GM12865 (cell line): ENCODE measurements around the gene MPC1.
"Not testable (repeated sequence)": the region's sequence is repeated elsewhere in the genome, so short reads cannot be mapped to it uniquely, and the experiment has no call there.

Experiments used
- DNase-seq: peaks from one replicate; pipeline ENCODE4 v3.0.0; 2010; ENCODE audit warnings: low read depth
- H3K4me3 ChIP-seq: 2 replicates; pipeline ENCODE4 v1.5.1; 2011; ENCODE audit warnings: mild to moderate bottlenecking, low read depth, low read length, control low read depth
- TF ChIP-seq, protein P1 (sequence below): IDR thresholded peaks from 2 replicates; pipeline ENCODE4 v1.5.1; 2011; ENCODE audit warnings: low read length, control low read depth, low read depth, inconsistent platforms; ENCODE audit not compliant: insufficient read depth; ENCODE audit errors: missing control alignments

Gene MPC1

DNA sequence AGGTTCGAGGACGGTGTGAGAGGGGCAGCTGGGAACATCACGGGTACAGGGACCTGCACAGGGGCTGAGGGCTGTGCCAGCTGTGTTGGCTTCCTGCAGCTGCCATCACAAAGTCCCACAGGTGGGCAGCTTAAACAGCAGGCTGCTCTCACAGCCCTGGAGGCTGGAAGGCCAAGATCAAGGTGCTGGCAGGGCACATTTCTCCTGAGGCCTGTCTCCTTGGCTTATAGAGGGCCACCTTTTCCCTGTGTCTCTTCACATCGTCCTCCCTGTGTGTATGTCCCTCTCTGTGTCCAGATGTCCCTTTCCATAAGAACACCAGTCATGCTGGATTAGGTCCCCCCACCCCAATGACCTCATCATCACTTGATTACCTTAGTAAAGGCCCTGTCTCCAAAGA is 15.1 kb upstream of the MPC1 start:
- TF ChIP-seq, protein P1, sequence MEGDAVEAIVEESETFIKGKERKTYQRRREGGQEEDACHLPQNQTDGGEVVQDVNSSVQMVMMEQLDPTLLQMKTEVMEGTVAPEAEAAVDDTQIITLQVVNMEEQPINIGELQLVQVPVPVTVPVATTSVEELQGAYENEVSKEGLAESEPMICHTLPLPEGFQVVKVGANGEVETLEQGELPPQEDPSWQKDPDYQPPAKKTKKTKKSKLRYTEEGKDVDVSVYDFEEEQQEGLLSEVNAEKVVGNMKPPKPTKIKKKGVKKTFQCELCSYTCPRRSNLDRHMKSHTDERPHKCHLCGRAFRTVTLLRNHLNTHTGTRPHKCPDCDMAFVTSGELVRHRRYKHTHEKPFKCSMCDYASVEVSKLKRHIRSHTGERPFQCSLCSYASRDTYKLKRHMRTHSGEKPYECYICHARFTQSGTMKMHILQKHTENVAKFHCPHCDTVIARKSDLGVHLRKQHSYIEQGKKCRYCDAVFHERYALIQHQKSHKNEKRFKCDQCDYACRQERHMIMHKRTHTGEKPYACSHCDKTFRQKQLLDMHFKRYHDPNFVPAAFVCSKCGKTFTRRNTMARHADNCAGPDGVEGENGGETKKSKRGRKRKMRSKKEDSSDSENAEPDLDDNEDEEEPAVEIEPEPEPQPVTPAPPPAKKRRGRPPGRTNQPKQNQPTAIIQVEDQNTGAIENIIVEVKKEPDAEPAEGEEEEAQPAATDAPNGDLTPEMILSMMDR = no peak
- H3K4me3 ChIP-seq = no peak overlapping the region
- no peak for DNase-seq

- DNase-seq = no peak
- no peak overlapping the region for H3K4me3 ChIP-seq
- TF ChIP-seq, protein P1 = no peak
Measured at GRCh38 chr6:166395778-166396177, 13.0 kb upstream of the MPC1 start.

GRCh38 chr6:166395351-166395750 is 12.6 kb upstream of the MPC1 start:
- no peak overlapping the region for H3K4me3 ChIP-seq
- no peak for DNase-seq
- TF ChIP-seq, protein P1 = no peak

DNA sequence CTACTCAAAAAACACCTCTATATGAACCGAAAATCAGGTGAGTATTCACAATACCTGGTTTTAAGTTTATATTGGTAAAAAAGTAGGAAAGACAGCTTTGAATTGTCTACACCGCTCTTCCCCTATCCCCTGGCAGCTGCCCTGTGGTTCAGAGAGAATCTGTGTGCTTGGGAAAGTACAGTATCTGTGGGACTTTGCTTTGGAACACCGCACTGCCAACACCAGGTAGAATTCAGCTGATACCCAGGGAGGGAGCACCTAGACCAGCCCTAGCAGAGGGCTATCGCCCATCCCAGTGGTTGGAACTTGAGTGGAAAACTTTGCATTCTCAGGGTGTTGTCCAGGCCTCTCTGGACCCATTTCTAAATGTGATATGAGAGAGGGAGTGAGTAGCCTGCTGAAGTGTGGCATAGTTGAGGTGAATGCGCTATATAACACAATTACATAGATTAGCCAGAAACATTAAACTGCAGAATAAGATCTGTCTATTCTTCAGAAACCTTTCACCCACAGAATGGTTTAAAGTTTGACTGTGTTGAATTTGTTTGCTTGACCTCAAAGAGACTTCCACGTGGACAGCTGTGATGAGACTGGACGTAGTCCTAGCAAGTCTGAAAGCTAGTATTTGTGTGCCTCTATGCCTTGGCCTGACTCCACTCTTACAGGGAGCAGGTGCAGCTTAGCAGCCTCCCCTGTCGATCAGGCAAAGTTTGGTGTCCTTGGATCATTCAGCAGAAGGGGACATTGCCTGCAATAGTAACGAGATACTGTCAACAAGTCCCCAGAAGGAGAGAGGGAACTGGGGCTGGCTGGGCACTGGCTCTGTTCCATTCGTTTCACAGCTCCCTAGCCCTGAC is 11.5 kb upstream of the MPC1 start:
- TF ChIP-seq, protein P1 = no peak
- no peak for DNase-seq
- no peak overlapping the region for H3K4me3 ChIP-seq

GRCh38 chr6:166393535-166393823 is 10.7 kb upstream of the MPC1 start:
- H3K4me3 ChIP-seq = no peak overlapping the region
- TF ChIP-seq, protein P1 = no peak

DNA sequence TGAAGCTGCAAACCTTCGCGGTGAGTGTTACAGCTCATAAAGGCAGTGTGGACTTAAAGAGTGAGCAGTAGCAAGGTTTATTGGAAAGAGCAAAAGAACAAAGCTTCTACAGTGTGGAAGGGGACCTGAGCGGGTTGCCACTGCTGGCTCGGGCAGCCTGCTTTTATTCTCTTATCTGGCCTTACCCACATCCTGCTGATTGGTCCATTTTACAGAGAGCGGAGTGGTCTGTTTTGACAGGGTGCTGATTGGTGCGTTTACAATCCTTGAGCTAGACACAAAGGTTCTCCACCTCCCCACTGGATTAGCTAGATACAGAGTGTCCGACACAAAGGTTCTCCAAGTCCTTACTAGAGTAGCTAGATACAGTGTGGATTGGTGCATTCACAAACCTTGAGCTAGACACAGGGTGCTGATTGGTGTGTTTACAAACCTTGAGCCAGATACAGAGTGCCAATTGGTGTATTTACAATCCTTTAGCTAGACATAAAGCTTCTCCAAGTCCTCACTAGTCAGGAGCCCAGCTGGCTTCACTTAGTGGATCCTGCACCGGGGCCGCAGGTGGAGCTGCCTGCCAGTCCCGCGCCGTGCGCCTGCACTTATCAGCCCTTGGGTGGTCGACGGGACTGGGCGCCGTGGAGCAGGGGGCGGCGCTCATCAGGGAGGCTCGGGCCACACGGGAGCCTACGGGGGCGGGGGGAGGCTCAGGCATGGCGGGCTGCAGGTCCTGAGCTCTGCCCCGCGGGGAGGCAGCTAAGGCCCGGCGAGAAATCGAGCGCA is 10.2 kb upstream of the MPC1 start:
- H3K4me3 ChIP-seq, DNase-seq: not testable (repeated sequence)

More at GRCh38 chr6:166393535-166393823, 10.7 kb upstream of the MPC1 start:
- no peak for DNase-seq

DNA sequence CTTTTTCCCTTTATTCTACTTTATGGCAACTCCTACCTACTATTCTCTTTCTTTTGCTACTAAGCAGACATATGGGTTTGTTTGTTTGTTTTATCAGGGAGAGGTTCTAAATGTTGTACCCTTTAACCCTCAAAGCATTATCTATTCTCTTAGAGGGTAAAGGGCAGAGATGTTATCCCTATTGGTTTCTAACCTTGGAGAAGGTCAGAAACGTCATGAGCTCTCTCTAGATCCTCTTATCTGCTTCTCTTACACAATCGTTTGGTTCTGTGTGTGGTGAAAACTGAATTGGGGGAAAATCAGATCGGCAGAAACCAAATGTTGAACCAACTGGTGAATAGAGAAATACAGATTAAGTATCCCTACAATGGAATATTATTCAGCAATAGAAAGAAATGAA is 6.4 kb upstream of the MPC1 start:
- no peak for DNase-seq
- no peak overlapping the region for H3K4me3 ChIP-seq
- TF ChIP-seq, protein P1 = no peak
